Stimulated activated CD8-positive, alpha-beta memory T cell treated with anti-CD3 and anti-CD28 coated beads, Interleukin-7, amount 100 ng/mL, for 4 hours (primary cell): ENCODE data around the gene CNFN.

Experiments
- DNase-seq, 2 donors: peaks; one replicate each; pipeline ENCODE4 v3.0.0-alpha.2; 2020; ENCODE audit warnings: low read depth in 2 of 2

Gene CNFN, protein sequence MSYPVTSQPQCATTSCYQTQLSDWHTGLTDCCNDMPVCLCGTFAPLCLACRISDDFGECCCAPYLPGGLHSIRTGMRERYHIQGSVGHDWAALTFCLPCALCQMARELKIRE

DNA sequence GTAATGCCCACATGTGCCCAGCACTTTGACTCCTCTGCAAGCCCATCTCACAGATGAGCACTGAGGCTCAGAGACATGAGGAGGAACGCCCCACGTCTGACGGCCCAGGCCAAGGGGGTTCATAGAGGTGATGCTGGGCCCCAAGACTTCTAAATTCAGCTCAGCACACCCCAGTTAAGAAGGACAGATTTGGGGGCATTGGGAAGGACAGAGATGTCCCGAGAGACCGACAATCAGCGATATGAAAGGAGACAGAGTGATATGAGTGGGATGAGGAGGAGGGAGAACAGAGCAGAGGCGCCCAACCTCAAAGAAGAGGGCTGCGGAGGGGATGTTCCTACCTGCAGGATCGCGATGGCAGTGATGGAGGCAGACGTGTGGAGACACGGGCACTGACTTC, at the start of gene CNFN:
Gene CNFN, minus strand, starts transcription at position 399 of the 400 bp plus-strand sequence. CDS start 1,260 bp downstream, outside the sequence.
- no peak for DNase-seq

- no peak for DNase-seq
Observed at GRCh38 chr19:42436006-42436405, 45.9 kb upstream of the CNFN start.

DNA sequence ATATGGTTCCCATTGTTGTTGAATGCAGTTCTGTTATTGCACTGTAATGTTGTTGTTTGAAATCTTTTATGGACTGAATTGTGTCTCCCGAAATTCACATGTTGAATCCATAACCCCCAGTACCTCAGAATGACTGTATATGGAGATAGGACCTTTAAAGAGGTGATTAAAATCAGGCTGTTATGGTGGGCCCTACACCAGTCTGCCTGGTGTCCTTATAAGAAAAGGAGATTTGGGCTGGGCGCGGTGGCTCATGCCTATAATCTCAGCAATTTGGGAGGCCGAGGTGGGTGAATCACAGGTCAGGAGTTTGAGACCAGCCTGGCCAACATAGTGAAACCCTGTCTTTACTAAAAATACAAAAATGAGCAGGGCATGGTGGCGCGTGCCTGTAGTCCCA, 45.2 kb upstream of the CNFN start:
- no peak for DNase-seq

GRCh38 chr19:42433503-42434260, 43.6 kb upstream of the CNFN start:
- DNase-seq, result peak; percentile 25 to 43

GRCh38 chr19:42431486-42431885, 41.4 kb upstream of the CNFN start:
- no peak for DNase-seq

GRCh38 chr19:42428676-42429075, 38.6 kb upstream of the CNFN start:
- no peak for DNase-seq

DNA sequence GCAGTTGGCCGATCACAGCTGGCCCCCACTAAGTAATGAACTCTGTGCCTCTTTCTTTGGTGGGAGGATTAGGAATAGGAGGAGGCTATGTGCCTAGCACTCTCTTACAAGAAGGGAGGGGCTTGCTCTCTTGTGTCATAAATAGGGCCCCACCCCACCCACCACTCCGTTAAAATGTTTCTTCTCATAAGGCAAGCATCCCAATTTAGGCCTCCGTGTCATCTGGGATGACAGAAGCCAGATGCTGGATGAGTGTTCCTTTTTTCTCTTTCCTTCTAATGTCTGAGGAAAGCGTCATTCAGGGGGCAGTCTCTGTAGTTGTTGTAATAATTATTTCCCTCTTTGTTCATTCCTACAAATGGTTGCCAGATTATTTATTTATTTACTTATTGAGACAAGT, 37.2 kb upstream of the CNFN start, which contains the start of gene LIPE:
Gene LIPE, minus strand, starts transcription at position 76 of the 400 bp plus-strand sequence. CDS start 239 bp downstream, outside the sequence.
- DNase-seq, result no peak

- no peak for DNase-seq
Observed at GRCh38 chr19:42426643-42427042, 36.5 kb upstream of the CNFN start.

DNA sequence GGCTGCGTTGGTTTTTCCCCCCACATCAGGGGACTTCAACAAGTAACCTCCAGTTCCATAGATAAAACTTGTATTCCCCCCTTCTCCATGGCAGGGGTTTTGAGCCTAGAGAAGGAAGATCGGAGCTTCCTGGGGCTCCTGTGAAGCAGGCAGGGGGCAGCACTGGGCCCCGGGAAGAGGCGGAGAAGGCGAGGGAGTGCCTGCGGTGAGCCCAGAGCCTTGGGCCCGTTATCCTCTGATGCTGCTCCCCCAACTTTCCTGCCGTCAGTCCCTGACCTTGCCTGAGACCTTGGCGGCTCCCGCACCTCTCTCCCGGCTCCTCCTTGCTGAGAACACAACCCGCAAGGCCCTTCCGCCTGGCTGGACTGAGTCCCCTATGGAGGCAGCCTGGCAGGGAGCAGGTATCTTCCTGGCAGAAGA, 34.6 kb upstream of the CNFN start:
- DNase-seq, result no peak

GRCh38 chr19:42424345-42424707, 34.2 kb upstream of the CNFN start:
- DNase-seq, result no peak

DNA sequence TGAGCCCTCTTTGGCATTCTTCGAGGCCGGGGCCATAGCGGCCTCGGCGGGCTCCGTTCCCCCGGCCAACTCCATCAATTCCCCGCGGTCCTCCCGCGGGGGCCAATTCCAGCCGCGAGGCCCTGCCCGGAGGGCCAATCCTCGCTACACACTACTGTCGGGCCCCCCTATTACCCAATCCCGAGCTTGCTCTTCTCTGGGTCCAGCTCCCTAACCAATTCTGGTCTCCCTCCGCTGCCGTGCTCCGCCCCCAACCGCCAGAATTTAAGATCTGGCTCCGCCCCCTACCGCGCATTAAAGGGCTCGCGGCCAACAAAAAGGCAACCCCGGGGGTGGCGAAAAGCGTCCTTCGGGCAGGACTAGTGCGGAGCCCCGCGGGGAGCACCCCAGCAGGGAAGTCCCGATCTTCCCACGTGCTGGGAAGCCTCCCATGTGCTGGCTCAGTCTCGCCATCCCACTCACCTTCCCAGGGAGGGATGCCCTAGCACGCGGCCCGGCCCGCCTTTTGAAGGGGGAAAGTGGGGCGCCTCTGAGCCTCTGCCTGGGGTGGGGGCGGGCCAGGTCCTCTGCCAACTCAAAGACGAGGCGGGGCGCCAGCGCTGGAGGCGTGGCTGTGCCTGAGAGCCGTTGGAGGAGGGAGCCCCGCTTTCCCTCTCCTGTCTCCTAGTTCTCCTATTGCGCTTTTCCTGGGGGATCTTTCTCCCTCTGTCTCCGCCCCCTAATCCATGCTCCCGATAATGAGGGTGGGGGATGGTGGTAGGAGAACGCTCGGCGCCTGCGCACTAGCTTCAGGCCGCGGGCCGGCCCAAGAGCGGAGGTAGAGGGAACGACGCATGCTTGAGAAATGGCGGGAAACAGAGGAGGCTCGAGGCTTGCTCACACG, 33.6 kb upstream of the CNFN start:
- peak; percentile 88 to 92 for DNase-seq

DNA sequence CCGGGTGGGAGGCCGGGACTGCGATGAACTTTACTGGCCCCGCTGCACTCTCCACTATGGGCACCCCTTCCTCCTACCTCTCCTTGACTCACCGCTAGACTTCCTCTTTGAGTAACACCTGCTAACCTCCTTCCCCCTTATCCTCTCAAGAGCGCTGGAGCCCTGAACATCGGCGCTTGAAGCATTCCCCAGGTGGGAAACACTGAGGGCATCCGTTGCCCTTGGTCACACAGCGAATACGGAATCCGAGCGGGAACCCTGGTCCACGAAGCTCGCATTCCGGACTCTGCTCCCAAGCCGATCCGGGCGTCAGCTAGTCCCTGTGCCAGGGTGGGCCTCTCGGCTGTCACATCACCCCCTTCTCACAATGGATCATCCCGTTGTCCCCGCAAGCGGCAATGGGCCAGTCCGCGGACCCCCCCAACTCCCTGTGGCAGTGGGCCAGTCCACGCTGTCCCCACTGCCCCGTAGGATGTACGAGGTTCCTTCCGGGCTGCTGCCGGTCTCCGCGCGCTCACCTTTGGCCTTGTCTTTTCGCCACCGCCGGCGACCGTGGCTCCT, 32.9 kb upstream of the CNFN start:
- DNase-seq, result peak; percentile 15 to 30

DNA sequence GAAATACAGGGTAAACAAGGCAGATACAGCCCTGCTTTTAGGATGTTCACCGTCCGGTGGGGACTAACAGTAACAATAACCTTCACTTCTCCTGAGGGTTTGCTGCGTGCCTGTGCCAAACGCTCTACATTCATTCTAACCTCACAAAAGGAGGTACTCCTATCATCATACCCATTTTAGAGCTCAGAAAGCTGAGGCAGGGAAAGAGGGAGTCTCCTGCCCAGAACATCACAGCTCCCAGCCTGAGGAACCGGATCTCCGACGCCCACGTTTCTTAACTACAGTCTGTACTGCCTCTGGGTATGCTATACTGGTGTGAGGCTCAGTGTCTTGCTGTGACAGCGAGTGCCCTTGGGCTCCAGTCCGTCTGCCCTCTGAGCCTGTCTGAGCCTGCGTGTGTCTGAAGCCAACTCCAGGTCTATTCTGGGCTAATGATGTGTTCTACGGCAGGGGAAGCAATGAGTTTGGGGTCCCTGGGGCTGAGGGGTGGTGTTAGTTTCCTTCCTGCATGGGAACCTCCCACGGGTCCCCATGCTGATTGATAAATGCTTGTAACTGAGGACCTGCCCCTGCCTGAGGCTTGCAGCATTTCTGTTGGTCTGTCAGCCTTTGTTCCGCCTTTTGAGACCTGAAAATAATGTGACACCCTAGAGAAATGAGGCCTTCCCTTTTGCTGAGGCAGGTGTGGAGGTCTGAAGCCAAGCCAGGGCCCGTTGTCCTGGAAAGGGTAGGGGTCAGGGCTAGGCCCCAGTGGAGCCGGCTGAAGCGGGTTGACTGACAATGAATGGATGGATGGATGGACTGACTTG, 32.2 kb upstream of the CNFN start:
- DNase-seq, result no peak

GRCh38 chr19:42421591-42422031, 31.5 kb upstream of the CNFN start:
- DNase-seq, result no peak

- no peak for DNase-seq
Observed at GRCh38 chr19:42421101-42421500, 31.0 kb upstream of the CNFN start.

DNA sequence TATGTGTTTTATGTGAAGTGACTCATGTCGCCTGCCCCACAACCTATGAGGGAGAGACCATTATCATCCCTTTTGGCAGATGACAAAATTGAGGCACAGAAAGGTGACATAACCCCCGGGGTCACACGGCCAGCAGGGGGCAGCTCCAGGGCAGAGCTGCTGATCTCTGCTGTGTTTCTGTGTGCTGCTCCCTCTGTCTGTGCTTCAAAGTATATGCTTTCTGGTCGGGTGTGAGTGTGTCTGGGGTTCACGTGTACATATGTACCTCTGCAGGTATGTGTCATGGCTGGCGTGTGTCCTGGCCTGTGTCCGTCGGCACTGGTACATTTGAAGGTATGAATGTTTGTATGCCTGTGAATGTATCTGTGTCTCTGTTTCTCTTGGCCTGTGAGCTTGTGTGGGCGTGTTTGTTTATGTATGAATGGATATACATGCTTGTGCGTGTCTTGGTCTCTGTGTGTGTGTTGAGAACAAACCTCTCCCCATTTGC, 30.0 kb upstream of the CNFN start:
- DNase-seq, result peak; percentile 60 to 68

- no peak for DNase-seq
Observed at GRCh38 chr19:42419309-42419708, 29.2 kb upstream of the CNFN start.

DNA sequence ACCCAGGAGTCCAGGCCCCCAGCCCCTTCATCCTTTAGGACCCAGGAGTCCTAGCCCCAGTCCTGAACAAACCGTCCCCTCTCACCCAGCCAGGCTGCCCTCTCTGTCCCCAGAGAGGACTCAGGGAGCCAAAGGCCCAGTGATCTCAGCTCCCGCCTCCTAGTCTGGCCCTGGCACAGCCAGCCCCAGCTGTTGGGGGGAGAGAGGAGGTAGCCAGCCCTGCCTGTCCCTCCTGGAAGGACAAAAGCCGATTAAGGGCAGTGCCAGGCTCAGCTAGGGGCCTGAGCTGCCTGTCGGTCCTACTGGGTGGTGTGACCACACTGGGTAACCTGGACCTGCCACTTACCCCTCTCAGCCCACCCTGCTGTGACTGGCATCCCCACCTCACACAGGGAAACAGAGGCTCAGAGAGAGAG, 22.6 kb upstream of the CNFN start:
- no peak for DNase-seq

DNA sequence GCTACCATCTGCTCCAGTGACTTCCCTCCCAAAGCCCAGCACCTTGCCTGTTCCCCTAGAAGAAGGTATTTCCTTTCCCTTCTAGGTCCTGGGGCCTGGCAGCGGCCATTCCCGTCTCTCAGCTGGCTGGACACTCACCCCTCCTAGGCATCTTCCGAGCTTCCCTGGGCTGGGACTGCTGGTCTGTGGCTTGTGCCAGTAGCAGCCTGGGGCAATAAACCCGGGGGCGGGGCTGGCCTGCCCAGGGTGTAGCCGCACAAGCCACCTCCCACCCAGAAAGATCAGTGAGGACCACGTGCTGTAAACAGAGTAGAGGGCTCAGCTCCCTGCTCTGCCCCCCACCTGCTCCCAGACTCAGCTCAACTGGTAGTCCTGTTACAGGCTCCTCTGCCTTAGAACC, 22.1 kb upstream of the CNFN start:
- DNase-seq, result no peak

DNA sequence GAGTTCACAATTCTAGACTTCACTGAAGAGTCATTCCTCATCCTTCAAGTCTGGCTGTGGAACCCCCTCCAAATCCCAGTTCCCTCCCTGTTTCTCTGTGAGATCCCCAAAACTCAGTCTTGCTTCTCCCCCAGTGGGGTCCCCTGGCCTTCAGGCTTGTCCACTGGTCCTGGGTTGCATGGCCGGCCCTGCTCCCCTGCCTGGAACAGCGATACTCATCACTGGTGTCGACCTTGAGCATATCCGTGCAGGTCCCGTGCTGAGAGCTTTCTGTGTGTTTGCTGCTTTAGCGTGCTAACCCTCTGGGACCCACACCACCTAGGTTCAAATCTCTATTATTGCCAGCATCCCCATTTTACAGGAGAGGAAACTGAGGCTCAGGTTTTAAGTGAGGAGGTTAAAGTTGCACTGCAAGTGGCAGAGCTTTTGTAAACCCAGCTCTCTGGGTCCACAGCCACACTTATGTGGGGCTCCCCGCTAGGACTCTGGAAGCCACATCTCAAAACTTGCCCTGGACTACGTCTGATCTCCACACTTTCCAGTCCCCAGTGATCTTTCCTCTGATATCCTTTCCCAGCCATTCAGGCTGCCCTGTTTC, 21.6 kb upstream of the CNFN start:
- DNase-seq, result no peak

GRCh38 chr19:42410371-42410770, 20.3 kb upstream of the CNFN start:
- no peak for DNase-seq
